NT2/D1 (cell line): ENCODE measurements around the gene KCNA3.

Experiments
- DNase-seq: peaks from one replicate; pipeline ENCODE4 v3.0.0-alpha.2; 2011; ENCODE audit warnings: low read depth, low spot score
- H3K27me3 ChIP-seq: 2 replicates; pipeline ENCODE4 v1.6.0; 2011; ENCODE audit warnings: mild to moderate bottlenecking; ENCODE audit not compliant: insufficient read length, insufficient read depth
- H3K36me3 ChIP-seq: 2 replicates; pipeline ENCODE4 v1.6.1; 2011; ENCODE audit warnings: mild to moderate bottlenecking, low read length, mixed read lengths; ENCODE audit not compliant: insufficient read depth, insufficient read length
- H3K4me1 ChIP-seq: 2 replicates; pipeline ENCODE4 v1.5.1; 2011; ENCODE audit not compliant: insufficient read depth, insufficient read length
- H3K4me3 ChIP-seq: 2 replicates; pipeline ENCODE4 v1.5.1; 2011; ENCODE audit warnings: low read depth; ENCODE audit not compliant: insufficient read length
- H3K9ac ChIP-seq: 2 replicates; pipeline ENCODE4 v1.6.0; 2011; ENCODE audit warnings: low read depth; ENCODE audit not compliant: insufficient read length
- H3K9me3 ChIP-seq: 2 replicates; pipeline ENCODE4 v1.5.1; 2011; ENCODE audit warnings: mild to moderate bottlenecking, low read length; ENCODE audit not compliant: insufficient read depth
- SUZ12 ChIP-seq: IDR thresholded peaks from 2 replicates; pipeline ENCODE4 v1.6.1; 2011; ENCODE audit not compliant: insufficient read length, insufficient read depth; ENCODE audit errors: extremely low read depth
- YY1 ChIP-seq: IDR thresholded peaks from 2 replicates; pipeline ENCODE4 v1.6.1; 2011; ENCODE audit not compliant: insufficient read length, insufficient read depth
- ZNF274 ChIP-seq: IDR thresholded peaks from 2 replicates; pipeline ENCODE4 v1.6.1; 2011; ENCODE audit warnings: mild to moderate bottlenecking, low read depth, low read length

KCNA3 gene

DNA sequence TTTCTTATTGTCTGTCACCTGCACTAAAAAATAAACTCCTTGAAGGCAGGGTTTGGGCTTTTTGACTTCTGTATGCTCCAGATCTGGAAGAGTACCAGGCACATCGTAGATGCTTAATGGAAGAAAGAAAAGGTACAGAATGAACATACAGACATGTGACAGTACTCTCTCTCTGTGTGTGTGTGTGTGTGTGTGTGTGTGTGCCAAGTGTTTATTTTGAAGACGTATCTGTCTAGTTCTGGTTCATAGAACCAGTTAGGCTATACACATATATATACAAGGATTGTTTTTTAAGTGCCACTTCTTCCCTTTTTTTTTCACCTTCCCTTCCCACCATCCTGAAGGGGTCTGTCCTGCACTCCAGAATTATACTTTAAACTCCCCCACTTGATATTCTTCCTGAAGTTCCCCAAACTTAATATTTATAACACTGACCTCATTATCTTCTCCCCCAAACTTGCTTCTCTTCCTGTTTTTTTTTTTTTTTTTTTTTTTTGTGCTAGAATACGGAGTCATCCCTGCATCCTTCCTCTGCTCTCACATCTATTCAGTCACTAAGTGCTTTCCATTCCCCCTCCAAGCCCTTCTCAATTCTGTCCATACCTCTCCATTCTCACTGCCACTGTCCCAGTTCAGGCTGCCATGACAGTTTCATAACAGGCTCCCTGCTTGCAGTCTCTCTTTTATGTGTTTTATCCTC, 5.4 kb upstream of the KCNA3 start:
- Histone ChIP-seq H3K4me1 (no peaks in the 10 kb centered on the region), H3K27me3 (peaks cover 23% of the 10 kb centered on the region), H3K9ac (no peak overlapping the region), H3K9me3 (no peaks in the 10 kb centered on the region), H3K36me3 (no peaks in the 10 kb centered on the region), H3K4me3 (no peak overlapping the region)
- TF ChIP-seq ZNF274 = no peak
- TF ChIP-seq SUZ12 = no peak
- TF ChIP-seq YY1 = no peak
- no peak for DNase-seq

DNA sequence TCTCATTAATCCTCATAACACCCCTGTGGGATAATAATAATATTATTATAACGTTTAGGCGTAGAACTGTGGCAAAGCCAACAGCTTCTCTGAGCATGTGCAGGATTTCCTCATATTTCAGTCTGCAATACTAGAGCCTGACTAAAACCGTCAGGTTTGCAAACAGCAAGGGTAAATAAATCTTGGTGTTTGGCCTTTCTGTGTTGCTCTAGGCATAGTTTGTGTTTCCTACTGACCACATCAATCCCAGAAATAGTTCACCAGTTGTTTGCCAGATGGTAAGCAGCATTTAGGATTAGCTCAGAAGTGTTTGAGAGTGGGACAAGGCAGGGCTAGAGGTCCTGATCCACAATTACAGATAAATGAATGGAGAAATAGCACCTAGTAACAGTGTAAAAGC, 2.8 kb upstream of the KCNA3 start:
- H3K4me3 ChIP-seq = no peak overlapping the region
- peaks cover 47% of the 10 kb centered on the region for H3K27me3 ChIP-seq
- TF ChIP-seq ZNF274 = no peak
- TF ChIP-seq YY1 = no peak
- no peak for TF ChIP-seq SUZ12
- no peaks in the 10 kb centered on the region for H3K36me3 ChIP-seq
- H3K9ac ChIP-seq = no peak overlapping the region
- peaks cover 2% of the 10 kb centered on the region for H3K4me1 ChIP-seq
- H3K9me3 ChIP-seq = peaks cover 10% of the 10 kb centered on the region; the same call in 1 of the 2 replicates
- no peak for DNase-seq

DNA sequence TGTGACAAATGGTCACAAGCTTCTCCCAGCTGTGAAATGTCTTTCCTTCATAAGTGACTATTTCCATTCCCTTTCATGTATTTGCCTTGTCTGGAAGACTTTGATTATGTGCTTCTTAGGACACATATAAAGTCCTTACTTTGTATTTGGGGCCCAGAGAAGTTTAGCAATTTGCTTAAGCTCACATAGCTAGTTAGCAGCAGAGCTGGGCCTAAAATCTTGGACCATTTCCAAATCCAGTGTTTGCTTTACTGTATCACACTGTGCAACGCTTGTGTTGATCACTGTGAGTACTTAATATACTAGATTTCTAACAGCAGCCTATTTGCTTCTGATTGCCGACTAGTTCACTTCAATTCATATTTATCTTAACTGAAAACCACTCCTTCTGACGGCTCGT, 2.2 kb upstream of the KCNA3 start:
- H3K4me3 ChIP-seq = no peak overlapping the region
- H3K9ac ChIP-seq = no peak overlapping the region
- H3K9me3 ChIP-seq = peaks cover 10% of the 10 kb centered on the region; the same call in 1 of the 2 replicates
- peaks cover 53% of the 10 kb centered on the region for H3K27me3 ChIP-seq
- H3K4me1 ChIP-seq = peaks cover 2% of the 10 kb centered on the region
- TF ChIP-seq YY1 (no peak), ZNF274 (no peak), SUZ12 (no peak)
- DNase-seq = no peak
- no peaks in the 10 kb centered on the region for H3K36me3 ChIP-seq

DNA sequence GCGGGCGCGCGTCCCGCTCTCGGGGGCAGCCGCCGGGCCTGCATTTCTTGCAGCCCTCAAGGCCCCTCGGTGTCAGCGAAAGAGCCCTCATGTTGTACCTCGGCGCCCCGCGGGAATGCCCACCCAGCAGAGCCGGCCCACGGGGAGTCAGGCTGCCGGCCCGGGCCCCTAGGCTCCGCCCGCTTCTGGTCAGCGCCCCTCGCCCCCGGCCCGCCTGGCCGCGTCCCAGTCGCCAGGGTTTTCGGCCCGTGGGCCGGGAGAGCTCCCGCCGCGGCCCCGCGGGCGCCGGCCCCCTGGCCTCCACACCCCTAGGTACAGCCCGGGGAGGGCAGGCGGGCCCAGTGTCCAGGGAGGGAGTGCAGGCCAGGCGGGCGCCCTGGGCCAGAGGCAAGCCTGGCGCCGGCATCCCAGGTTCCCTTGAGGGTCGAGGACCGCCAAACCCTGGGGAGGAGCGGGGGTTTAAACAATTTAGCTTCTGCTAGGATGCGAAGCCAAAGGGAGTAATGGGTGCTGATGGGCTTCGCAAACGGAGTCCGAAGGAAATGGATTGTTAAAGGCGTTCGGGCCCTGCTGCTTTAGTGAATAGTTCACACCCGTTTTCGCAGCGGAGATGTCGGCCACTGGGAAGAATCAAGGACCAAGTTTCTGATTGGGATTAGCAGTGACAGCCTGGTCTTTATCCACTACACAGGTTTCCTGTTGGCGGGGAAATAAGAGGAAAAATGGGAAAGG, 486 bp upstream of the KCNA3 start:
- H3K4me3 ChIP-seq = peak overlapping the region; percentile 38
- peaks cover 2% of the 10 kb centered on the region for H3K4me1 ChIP-seq
- H3K9me3 ChIP-seq = peaks cover 10% of the 10 kb centered on the region; the same call in 1 of the 2 replicates
- H3K27me3 ChIP-seq = peaks cover 55% of the 10 kb centered on the region
- peak overlapping the region; percentile 74 for H3K9ac ChIP-seq
- H3K36me3 ChIP-seq = no peaks in the 10 kb centered on the region
- DNase-seq = no peak
- no peak for TF ChIP-seq SUZ12

DNA sequence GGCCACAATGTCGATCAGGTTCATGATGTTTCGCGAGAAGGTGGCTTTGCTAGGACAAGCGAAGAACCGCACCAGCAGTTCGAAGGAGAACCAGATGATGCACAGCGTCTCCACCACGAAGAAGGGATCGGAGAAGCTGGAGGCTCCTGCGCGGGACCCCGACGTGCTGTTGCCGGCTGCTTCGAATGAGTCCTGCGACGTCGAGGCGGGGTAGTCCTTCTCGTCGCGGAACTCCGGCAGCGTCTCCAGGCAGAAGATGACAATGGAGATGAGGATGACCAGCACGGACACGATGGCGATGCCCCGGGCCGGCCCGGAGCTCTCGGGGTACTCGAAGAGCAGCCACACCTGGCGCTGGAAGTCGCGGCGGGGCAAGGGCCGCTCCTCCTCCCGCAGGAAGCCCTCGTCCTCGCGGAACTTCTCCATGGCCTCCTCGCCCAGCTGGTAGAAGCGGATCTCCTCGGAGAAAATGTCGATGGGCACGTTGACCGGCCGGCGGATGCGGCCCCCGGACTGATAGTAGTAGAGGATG, 869 bp downstream of the KCNA3 start:
- peaks cover 2% of the 10 kb centered on the region for H3K4me1 ChIP-seq
- TF ChIP-seq YY1 = no peak
- no peak for TF ChIP-seq ZNF274
- TF ChIP-seq SUZ12 = no peak
- peak overlapping the region; percentile 53 for H3K9ac ChIP-seq
- peaks cover 55% of the 10 kb centered on the region for H3K27me3 ChIP-seq
- H3K9me3 ChIP-seq = peaks cover 10% of the 10 kb centered on the region; the same call in 1 of the 2 replicates
- no peak for DNase-seq
- no peaks in the 10 kb centered on the region for H3K36me3 ChIP-seq
- peak overlapping the region; percentile 38 for H3K4me3 ChIP-seq

DNA sequence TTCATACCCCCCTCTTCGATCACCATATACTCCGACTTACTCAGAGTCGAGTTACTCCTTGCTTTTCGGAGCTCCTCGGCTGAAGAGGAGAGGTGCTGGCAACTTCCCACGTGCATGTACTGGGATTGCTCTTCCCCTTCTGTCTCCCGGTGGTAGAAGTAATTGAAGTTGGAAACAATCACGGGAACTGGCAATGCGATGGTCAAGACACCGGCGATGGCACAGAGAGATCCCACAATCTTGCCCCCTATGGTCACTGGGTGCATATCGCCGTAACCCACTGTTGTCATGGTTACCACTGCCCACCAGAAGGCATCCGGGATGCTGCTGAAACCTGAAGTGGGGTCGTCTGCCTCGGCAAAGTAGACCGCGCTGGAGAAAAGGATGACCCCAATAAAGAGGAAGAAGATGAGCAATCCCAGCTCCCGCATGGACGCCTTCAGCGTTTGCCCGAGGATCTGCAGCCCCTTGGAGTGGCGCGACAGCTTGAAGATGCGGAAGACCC, 1.5 kb downstream of the KCNA3 start:
- Histone ChIP-seq H3K27me3 (peaks cover 55% of the 10 kb centered on the region), H3K9me3 (peaks cover 10% of the 10 kb centered on the region; the same call in 1 of the 2 replicates), H3K4me3 (no peak overlapping the region), H3K9ac (no peak overlapping the region), H3K4me1 (peaks cover 2% of the 10 kb centered on the region), H3K36me3 (no peaks in the 10 kb centered on the region)
- no peak for DNase-seq
- TF ChIP-seq ZNF274 (no peak), YY1 (no peak), SUZ12 (no peak)

DNA sequence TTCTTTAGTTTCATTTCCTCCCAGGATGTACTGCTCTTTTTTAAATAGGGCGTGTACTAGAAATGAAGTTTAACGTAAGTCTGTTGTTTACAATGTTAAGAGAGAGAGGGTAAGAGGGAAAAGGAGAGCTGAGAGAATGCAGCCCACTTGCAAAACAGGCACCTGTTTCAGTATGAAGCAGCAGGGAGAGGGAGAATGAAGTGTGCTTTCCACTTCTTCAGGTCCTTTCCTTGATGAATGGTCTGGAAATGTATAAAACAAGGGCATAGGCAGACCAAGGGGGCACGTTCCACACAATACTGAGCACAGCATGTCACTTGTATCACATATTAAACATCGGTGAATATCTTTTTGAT, 2.0 kb downstream of the KCNA3 start:
- Histone ChIP-seq H3K36me3 (no peaks in the 10 kb centered on the region), H3K9me3 (peaks cover 10% of the 10 kb centered on the region; the same call in 1 of the 2 replicates), H3K9ac (no peak overlapping the region), H3K27me3 (peaks cover 55% of the 10 kb centered on the region), H3K4me1 (peaks cover 2% of the 10 kb centered on the region), H3K4me3 (no peak overlapping the region)
- DNase-seq = no peak
- TF ChIP-seq YY1 = no peak
- no peak for TF ChIP-seq ZNF274
- TF ChIP-seq SUZ12 = no peak
